Neural progenitor cell (in vitro differentiated cells): ENCODE measurements around the gene MT1M.

ENCODE experiments used
- CTCF ChIP-seq: fragments of 200-600 bp; sonication (generic); IDR thresholded peaks from 2 replicates; pipeline ENCODE4 v1.5.1; 2017; ENCODE audit warnings: antibody characterized with exemption, mild to moderate bottlenecking
- EZH2 ChIP-seq: fragments of 200-600 bp; sonication (generic); IDR thresholded peaks from 2 replicates; pipeline ENCODE4 v1.6.1; 2017; ENCODE audit warnings: antibody characterized with exemption, mild to moderate bottlenecking, moderate library complexity
- EZH2phosphoT487 ChIP-seq: fragments of 200-600 bp; sonication (generic); IDR thresholded peaks from 2 replicates; pipeline ENCODE4 v1.6.1; 2017; ENCODE audit warnings: antibody characterized with exemption

- no peak for TF ChIP-seq CTCF
- no peak for TF ChIP-seq EZH2phosphoT487
- no peak for TF ChIP-seq EZH2
Measured at GRCh38 chr16:56591377-56592060, 40.9 kb upstream of the MT1M start.
